ENCODE measurements around the gene RBM4.

DNA sequence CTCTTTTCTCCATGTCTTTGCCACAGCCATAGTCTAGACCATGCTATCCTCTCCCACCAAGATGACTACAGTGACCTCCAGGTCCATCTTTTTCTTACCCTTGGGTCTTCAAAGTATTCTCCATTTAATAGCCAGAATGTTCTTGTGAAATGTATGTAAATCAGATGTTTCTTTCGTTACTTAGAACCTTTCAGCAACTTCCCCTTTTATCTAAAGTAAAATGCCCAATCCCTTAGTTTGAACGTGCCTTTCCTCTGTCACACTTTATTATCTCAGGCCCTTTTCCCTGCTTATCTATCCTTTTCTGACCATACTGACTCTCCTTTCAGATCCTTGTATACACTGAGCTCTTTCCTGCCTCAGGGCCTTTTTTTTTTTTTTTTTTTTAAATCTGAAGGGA, 21.3 kb downstream of the RBM4 start:
- TF ChIP-seq CTCF (IDR thresholded peaks at IDR 0.05) (no peak), POLR2A (IDR thresholded peaks at IDR 0.05) (no peak)
